UCSD-AML1 (cell line): Measurements from ENCODE around the gene TXNL4B.
"Not testable (repeated sequence)": the region's sequence is repeated elsewhere in the genome, so short reads cannot be mapped to it uniquely, and the experiment has no call there.

ENCODE experiments used
- DNase-seq: peaks from one replicate; lab custom pipeline; 2025; ENCODE audit not compliant: unreplicated experiment; lab: John Stamatoyannopoulos, UW

The TXNL4B gene

DNA sequence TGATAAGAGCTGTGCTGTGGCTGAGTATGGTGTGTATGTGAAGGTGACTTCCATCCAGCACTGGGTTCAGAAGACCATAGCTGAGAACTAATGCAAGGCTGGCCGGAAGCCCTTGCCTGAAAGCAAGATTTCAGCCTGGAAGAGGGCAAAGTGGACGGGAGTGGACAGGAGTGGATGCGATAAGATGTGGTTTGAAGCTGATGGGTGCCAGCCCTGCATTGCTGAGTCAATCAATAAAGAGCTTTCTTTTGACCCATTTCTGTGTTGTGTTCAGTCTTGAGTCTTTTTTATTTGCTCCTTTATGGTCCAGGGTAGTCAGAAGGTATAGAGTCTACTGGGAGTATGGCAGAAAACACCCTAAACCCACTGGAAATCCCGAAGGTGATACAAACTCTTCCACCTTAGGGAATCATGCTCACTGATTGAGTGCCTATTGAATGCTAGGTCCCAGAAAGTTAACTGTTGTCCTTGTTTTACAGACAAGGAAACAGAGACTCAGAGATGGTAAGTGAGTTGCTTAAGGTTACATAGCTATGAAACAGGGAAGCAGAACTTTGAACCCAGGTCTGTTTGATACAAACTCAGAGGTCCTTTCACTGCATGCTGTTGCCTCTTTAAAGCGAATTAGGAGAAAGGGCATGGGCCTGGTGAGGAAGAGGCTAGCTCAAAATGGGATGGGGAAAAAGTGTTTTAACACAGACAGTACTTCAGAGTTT is 16.3 kb downstream of the TXNL4B start:
- not testable (repeated sequence) for DNase-seq

GRCh38 chr16:72075067-72075466 is 18.4 kb downstream of the TXNL4B start:
- DNase-seq, result not testable (repeated sequence)

DNA sequence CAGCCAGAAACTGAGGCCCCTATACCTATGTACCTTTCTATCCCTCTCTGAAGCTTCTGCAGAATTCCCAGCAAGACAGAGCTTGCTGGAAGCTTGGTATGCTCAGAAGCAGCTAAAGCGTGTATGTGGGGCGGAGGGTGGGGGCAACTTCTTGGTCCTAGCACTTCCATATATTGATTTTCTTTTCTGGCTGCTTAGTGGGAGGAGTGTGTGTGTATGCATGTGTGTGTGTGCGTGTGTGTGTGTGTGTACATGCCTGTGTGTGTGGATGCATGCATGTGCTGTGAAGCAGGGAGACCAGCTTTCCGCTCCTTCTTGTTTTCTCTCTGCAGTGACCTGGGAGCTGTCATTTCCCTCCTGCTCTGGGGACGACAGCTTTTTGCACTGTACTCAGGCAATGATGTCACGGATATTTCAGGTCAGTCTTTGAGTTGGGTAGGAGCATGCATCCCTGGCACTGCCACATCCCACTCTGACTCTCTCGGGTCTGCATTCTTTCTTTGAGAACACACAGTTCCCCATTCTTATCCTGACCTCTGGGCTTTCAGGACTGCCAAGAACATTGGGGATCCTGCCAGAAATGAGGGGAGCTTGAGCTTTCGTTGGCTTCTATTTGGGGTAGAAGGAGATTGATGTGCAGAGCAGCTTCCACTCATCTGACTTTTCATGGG is 19.7 kb downstream of the TXNL4B start:
- no peak for DNase-seq

- DNase-seq, result no peak
Measured at GRCh38 chr16:72072514-72073342, 20.7 kb downstream of the TXNL4B start.

DNA sequence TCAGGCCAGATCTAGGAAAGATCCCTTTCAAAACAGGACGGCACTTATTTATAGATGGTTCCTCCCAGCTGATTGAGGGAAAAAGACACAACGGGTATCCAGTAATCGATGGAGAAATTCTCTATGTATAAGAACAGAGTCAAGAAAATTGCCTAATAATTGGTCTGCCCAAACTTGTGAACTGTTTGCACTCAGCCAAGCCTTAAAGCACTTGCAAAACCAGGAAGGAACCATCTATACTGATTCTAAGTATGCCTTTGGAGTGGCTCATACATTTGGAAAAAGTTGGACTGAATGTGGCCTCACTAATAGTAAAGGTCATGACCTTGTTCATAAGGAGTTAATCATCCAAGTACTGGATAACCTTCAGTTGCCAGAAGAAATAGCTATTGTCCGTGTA is 24.5 kb downstream of the TXNL4B start:
- DNase-seq, result no peak

DNA sequence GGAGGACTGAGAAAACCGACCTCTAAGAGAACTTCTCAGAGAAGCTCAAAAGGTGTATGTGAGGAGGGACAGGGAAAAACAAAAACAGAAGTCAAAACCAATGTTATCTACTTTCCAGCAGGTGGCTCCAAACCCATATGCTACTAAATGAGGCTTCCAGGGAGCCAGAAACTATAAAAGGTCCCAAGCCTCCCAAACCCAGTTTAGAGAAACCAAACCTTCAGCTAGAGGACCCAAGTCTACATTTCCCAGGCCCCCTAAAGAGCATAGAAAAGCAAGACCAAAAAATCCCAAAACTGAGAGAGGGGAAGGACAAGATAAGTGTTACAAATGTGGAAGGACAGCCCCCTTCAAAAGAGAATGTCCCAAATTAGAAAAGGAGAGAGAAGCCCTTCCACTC is 26.7 kb downstream of the TXNL4B start:
- DNase-seq, result no peak

GRCh38 chr16:72064361-72064894 is 29.0 kb downstream of the TXNL4B start:
- DNase-seq, result no peak

DNA sequence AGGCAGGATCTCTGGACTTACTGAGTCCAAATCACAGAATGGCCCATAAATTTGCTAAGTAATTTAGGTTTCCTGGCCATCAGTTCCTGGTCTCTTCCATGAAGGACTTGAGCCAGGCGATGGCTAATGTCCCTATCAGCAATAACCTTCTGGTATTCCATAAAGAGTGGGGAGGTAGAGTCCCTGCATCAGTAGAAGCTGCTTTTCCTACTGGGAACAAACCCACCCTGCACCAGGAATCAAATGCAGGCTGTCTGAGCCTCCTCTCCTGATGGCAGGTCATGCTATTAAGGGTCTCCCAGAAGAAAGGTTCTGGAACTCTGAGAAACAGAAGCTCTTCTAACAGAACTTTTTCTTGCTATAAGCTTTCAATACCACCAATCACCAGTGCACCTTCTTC is 31.9 kb downstream of the TXNL4B start:
- no peak for DNase-seq

GRCh38 chr16:72060405-72060804 is 33.0 kb downstream of the TXNL4B start:
- DNase-seq, result no peak

DNA sequence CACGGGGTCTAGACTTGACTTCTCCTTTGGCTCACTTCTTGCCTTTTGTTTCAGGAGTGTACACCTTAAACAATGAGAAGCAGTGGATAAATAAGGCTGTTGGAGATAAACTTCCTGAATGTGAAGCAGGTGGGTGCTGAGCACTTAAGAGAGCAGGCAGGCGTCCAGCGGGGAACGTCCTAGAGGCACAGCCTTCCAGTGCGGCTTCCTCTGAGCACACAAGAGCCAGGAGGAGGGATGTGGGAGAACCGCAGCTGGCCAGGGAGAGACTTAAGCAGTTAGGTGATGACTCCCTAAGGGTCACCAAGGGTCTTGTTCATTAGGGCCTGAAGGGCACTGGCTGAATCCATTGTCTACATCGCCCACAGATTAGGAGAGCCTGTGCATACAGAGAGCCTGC is 34.4 kb downstream of the TXNL4B start:
- not testable (repeated sequence) for DNase-seq

GRCh38 chr16:72057313-72057712 is 36.1 kb downstream of the TXNL4B start:
- not testable (repeated sequence) for DNase-seq

DNA sequence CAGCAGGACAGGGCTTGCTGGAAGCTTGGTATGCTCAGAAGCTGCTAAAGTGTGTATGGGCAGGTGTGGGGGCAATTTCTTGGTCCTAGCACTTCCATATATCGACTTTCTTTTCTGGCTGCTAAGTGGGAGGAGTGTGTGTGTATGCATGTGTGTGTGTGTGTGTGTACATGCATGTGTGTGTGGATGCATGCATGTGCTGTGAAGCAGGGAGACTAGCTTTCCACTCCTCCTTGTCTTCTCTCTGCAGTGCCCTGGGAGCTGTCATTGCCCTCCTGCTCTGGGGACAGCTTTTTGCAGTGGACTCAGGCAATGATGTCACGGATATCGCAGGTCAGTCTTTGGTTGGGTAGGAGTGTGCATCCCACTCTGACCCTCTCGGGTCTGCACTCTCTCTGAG is 37.5 kb downstream of the TXNL4B start:
- DNase-seq, result no peak

- DNase-seq, result not testable (repeated sequence)
Measured at GRCh38 chr16:72054254-72054847, 39.1 kb downstream of the TXNL4B start, which contains the start of gene HP. Gene HP (plus strand): TSS chr16:72054505. CDS start chr16:72054653, 148 bp downstream.

DNA sequence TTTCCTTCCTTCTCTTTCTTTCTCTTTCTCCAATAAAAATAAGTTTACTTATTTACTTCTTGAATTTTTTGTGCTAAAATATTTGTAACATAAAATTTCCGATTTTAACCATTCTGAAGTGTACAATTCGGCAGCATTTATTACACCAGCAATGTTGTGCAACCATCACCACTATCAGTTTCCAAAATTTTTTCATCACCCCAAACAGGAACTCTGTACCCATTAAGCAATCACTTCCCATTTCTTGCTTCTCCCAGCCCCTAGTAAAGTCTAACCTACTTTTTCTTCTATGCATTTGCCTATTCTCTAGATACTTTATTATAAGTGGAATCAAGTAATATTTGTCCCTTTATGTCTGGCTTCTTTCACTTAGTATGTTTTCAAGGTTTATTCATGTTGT is 41.6 kb downstream of the TXNL4B start:
- no peak for DNase-seq

DNA sequence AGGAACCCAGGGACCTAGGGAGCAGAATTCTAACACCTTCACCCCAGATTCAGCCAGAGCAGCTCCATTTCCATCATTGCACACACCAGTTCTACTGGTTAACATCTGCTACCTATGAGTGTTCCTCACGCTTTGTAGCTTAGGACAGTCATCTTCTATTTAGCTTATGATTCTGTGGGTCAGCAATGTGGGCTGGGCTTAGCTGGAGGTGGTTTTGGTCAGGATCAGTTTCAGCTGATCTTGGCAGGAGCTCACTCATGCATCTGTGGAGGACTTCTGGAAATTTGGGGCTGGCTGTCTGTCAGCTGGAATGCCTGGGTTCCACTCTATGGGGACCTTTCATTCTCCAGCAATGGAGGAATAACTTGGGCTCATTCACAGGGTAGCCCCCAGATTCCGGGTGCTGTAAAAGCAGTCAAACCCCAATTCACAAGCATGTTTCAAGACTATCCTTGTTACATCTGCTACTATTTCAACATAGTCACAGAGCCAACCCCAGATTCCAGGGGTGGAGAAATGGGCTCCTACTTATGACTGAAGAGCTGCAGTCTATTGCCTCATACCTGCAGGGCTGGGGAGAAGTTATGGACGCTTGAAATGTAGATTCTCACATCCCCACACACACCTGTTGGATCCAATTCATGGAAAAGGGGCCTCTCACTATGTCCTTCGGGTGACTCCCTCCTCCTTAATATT is 42.5 kb downstream of the TXNL4B start:
- DNase-seq, result no peak

DNA sequence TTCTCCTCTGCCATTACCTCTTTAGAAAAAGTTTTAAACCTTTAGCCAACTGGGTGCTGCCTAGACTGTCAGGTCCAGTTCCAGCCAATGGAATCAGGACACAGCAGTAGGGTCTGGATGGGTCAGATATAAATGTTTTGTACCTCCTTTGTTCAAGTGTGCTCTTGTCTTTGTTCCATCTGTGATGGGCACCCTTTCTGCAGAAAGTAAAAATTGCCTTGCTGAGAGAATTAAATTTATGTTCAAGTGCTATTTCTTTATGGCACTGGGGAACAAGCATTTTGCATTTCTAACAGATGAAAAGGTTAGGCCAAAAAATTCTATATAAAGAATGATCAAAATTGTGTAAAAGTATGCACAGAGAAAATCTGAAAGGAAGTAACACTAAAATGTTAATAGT is 44.3 kb downstream of the TXNL4B start:
- no peak for DNase-seq

- no peak for DNase-seq
Measured at GRCh38 chr16:72044825-72045359, 48.5 kb downstream of the TXNL4B start.

DNA sequence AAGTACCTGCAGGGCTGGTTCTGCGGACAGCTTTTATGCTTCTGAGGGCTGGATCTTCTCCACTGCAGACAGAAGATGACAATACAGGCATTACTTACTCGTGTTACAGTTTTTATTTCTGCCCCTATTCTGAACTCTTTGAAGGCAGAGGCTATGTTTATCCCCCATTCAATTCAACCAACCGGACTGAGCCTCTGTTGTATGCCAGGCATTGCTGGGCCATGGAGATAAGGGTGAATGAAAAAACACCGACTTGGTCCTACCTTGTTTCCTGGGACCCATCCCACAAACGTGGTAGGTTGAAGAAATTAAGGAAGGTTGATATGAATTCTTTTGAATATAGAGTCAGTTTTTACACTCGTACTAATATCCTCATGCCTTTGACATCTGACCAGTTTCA is 49.1 kb downstream of the TXNL4B start:
- DNase-seq, result no peak

GRCh38 chr16:72043539-72043938 is 49.9 kb downstream of the TXNL4B start:
- DNase-seq, result no peak

- no peak for DNase-seq
Measured at GRCh38 chr16:72043058-72043457, 50.4 kb downstream of the TXNL4B start.
